ENCODE results near the gene SPP2. TPM values are rescaled to one million over a fixed set of nuclear protein-coding genes. Genes with fewer than 3 reads are reported as not detected.
A peak's percentile ranks its signal among the peaks of the same experiment; 100 is the strongest.

SPP2 gene
- total and polyA plus RNA-seq, 4 experiments from 2014 or later: not detected

GRCh38 chr2:234083572-234084348 is 33.3 kb downstream of the SPP2 start:
- Histone ChIP-seq H3K4me3 (ENCODE audit: low read length in 2 of 2) (no peak overlapping the region), H3K27me3 (ENCODE audit: insufficient read depth, low read length) (no peaks in the 10 kb centered on the region), H3K27ac (ENCODE audit: low read depth, low read length) (no peak overlapping the region), H3K9me3 (ENCODE audit: control insufficient read depth in 1 of 2, low read length in 2 of 2) (no peaks in the 10 kb centered on the region), H3K36me3 (ENCODE audit: insufficient read depth, low read length) (no peaks in the 10 kb centered on the region), H3K4me1 (ENCODE audit: insufficient read depth, low read length) (no peaks in the 10 kb centered on the region)
- no peak for DNase-seq
- H3K36me3 Mint-ChIP-seq: peaks cover 0 to 9% of the 10 kb centered on the region in 2 donors
- intact Hi-C loops (cut with micrococcal nuclease): no loop called here
- H3K27me3 Mint-ChIP-seq: peaks cover 3 to 4% of the 10 kb centered on the region in 2 donors
- H3K9me3 Mint-ChIP-seq: peaks cover 2 to 17% (median 15%) of the 10 kb centered on the region in 8 donors
- H3K4me3 Mint-ChIP-seq: peak overlapping the region in 1 of 8 donors; percentile 39
- CTCF ChIA-PET (ENCODE audit: partially characterized antibody): no interaction called here
- POLR2A ChIA-PET (ENCODE audit: partially characterized antibody): no interaction called here
- H3K27ac Mint-ChIP-seq: peak overlapping the region in 4 of 7 donors; percentile 25 to 57 (median 39)
- H3K4me1 Mint-ChIP-seq: peaks cover 0 to 6% (median 0%) of the 10 kb centered on the region in 4 donors

DNA sequence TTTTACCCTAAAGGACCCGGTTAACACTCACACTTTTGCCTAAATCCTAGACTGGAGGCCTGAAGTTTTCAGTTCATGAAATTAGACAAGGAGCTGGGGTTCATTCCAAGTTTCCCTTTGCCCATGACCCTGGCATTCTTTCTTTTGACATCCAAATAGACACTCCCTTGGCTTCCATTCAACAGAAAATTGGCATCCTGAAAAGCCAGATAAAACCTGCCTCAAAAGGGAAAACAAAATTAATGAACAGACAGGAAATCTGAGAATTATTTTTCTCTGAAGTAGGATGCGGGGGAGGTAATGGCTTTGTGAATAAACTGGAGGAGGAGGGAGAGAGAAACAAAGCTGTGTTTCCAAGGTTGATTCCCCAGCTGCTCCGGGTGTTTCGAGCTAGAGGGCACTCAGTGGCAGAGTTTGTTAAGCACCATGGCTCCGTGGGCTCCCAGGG is 41.0 kb downstream of the SPP2 start:
- H3K27ac ChIP-seq (ENCODE audit: low read depth, low read length): no peak overlapping the region
- Mint-ChIP-seq H3K4me3 (no peak overlapping the region), H3K36me3 (peaks cover 1 to 9% of the 10 kb centered on the region in 2 donors), H3K9me3 (peaks cover 2 to 29% (median 17%) of the 10 kb centered on the region in 8 donors), H3K27ac (peak overlapping the region in 1 of 7 donors; percentile 46), H3K4me1 (peaks cover 3 to 7% (median 4%) of the 10 kb centered on the region in 4 donors), H3K27me3 (peaks cover 0 to 4% of the 10 kb centered on the region in 2 donors)
- H3K4me1 ChIP-seq (ENCODE audit: insufficient read depth, low read length): no peaks in the 10 kb centered on the region
- H3K27me3 ChIP-seq (ENCODE audit: insufficient read depth, low read length): no peaks in the 10 kb centered on the region
- ChIA-PET CTCF (ENCODE audit: partially characterized antibody) (interaction anchor here (0.7 to 1.6 kb wide), 3 partner anchors 9 to 454 kb away, joined by 3 to 4 read pairs (median 4); no protein-coding TSS in a partner anchor), POLR2A (ENCODE audit: partially characterized antibody) (interaction anchor here (1.0 kb wide), 1 partner anchor 360 kb away, joined by 4 read pairs; no protein-coding TSS in a partner anchor)
- no peak overlapping the region for H3K4me3 ChIP-seq (ENCODE audit: low read length in 2 of 2)
- H3K9me3 ChIP-seq (ENCODE audit: control insufficient read depth in 1 of 2, low read length in 2 of 2): no peaks in the 10 kb centered on the region
- no peaks in the 10 kb centered on the region for H3K36me3 ChIP-seq (ENCODE audit: insufficient read depth, low read length)
- intact Hi-C loops (cut with micrococcal nuclease): no loop called here
- no peak for DNase-seq

GRCh38 chr2:234091883-234092282 is 41.4 kb downstream of the SPP2 start:
- POLR2A ChIA-PET (ENCODE audit: partially characterized antibody): interaction anchor here (1.0 kb wide), 1 partner anchor 359 kb away, joined by 4 read pairs; no protein-coding TSS in a partner anchor
- Mint-ChIP-seq H3K36me3 (peaks cover 1 to 9% of the 10 kb centered on the region in 2 donors), H3K9me3 (peaks cover 2 to 28% (median 17%) of the 10 kb centered on the region in 8 donors), H3K4me3 (no peak overlapping the region), H3K27me3 (peaks cover 0 to 4% of the 10 kb centered on the region in 2 donors), H3K27ac (peak overlapping the region in 1 of 7 donors; percentile 12), H3K4me1 (peaks cover 3 to 7% (median 4%) of the 10 kb centered on the region in 4 donors)
- no peak for DNase-seq
- no peak overlapping the region for H3K27ac ChIP-seq (ENCODE audit: low read depth, low read length)
- no peak overlapping the region for H3K4me3 ChIP-seq (ENCODE audit: low read length in 2 of 2)
- H3K4me1 ChIP-seq (ENCODE audit: insufficient read depth, low read length): no peaks in the 10 kb centered on the region
- no peaks in the 10 kb centered on the region for H3K9me3 ChIP-seq (ENCODE audit: control insufficient read depth in 1 of 2, low read length in 2 of 2)
- CTCF ChIA-PET (ENCODE audit: partially characterized antibody): interaction anchor here (0.7 to 1.6 kb wide), 3 partner anchors 8 to 453 kb away, joined by 3 to 4 read pairs (median 4); no protein-coding TSS in a partner anchor
- no peaks in the 10 kb centered on the region for H3K27me3 ChIP-seq (ENCODE audit: insufficient read depth, low read length)
- H3K36me3 ChIP-seq (ENCODE audit: insufficient read depth, low read length): no peaks in the 10 kb centered on the region
- intact Hi-C loops (cut with micrococcal nuclease): no loop called here

DNA sequence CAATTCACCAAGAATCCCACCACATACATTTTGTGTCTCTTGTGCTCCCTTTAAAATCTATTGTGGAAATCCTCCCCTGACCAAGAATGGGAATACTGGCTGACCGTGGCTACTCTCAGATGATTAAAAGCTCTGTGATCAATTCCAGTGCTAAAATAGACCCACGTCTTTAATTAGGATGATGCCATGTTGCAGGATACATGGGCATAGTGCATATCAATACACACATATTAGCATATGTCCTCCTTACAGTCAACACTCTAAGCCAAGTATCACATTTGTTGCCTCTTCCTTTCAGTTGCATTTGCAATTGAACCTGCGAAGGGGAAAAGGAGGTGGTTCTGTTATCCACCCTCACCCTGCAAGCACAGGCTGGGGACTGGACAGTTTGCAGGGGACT is 41.8 kb downstream of the SPP2 start:
- Histone ChIP-seq H3K4me3 (ENCODE audit: low read length in 2 of 2) (no peak overlapping the region), H3K27ac (ENCODE audit: low read depth, low read length) (no peak overlapping the region), H3K4me1 (ENCODE audit: insufficient read depth, low read length) (no peaks in the 10 kb centered on the region), H3K9me3 (ENCODE audit: control insufficient read depth in 1 of 2, low read length in 2 of 2) (no peaks in the 10 kb centered on the region), H3K27me3 (ENCODE audit: insufficient read depth, low read length) (no peaks in the 10 kb centered on the region), H3K36me3 (ENCODE audit: insufficient read depth, low read length) (no peaks in the 10 kb centered on the region)
- peaks cover 0 to 4% of the 10 kb centered on the region in 2 donors for H3K27me3 Mint-ChIP-seq
- POLR2A ChIA-PET (ENCODE audit: partially characterized antibody): no interaction called here
- DNase-seq: no peak
- intact Hi-C loops (cut with micrococcal nuclease): no loop called here
- H3K4me3 Mint-ChIP-seq: no peak overlapping the region
- peaks cover 1 to 9% of the 10 kb centered on the region in 2 donors for H3K36me3 Mint-ChIP-seq
- peaks cover 3 to 7% (median 5%) of the 10 kb centered on the region in 4 donors for H3K4me1 Mint-ChIP-seq
- no peak overlapping the region for H3K27ac Mint-ChIP-seq
- peaks cover 2 to 23% (median 13%) of the 10 kb centered on the region in 8 donors for H3K9me3 Mint-ChIP-seq
- CTCF ChIA-PET (ENCODE audit: partially characterized antibody): interaction anchor here (1.6 kb wide), 1 partner anchor 8 kb away, joined by 3 read pairs; no protein-coding TSS in a partner anchor

DNA sequence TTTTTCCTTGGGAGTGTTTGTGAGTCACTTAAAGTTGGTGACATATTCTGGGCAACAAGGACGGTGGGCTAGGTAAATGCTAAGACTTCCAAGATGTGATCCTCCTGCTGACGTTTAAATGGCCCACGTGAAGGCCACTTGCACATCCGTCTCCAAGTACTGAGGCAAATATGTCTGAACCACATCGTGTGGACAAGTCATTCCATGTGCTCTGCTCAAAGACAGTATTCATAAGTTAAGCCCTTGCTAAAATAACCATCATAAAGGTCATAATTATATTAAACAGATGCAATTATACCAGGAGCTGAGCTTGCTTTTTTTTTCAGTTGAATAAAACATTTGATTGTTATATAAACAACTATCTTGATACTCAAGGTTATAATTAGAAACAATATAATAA is 44.8 kb downstream of the SPP2 start:
- intact Hi-C loops (cut with micrococcal nuclease): no loop called here
- CTCF ChIA-PET (ENCODE audit: partially characterized antibody): no interaction called here

DNA sequence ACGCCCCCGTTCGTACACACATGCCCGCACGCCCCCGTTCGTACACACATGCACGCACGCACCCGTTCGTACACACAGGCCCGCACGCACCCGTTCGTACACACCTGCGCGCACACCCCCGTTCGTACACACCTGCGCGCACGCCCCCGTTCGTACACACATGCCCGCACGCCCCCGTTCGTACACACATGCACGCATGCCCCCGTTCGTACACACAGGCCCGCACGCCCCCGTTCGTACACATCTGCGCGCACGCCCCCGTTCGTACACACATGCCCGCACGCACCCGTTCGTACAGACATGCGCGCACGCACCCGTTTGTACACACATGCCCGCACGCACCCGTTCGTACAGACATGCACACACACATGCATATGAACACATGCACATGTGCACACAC is 45.7 kb downstream of the SPP2 start:
- Histone ChIP-seq H3K4me1 (ENCODE audit: insufficient read depth, low read length) (peaks cover 23% of the 10 kb centered on the region), H3K4me3 (ENCODE audit: low read length in 2 of 2) (no peak overlapping the region), H3K9me3 (ENCODE audit: control insufficient read depth in 1 of 2, low read length in 2 of 2) (no peaks in the 10 kb centered on the region), H3K36me3 (ENCODE audit: insufficient read depth, low read length) (no peaks in the 10 kb centered on the region), H3K27me3 (ENCODE audit: insufficient read depth, low read length) (no peaks in the 10 kb centered on the region), H3K27ac (ENCODE audit: low read depth, low read length) (no peak overlapping the region)
- DNase-seq: no peak
- intact Hi-C loops (cut with micrococcal nuclease): no loop called here
- no peak overlapping the region for H3K4me3 Mint-ChIP-seq
- H3K9me3 Mint-ChIP-seq: no peaks in the 10 kb centered on the region
- peaks cover 26 to 40% (median 28%) of the 10 kb centered on the region in 4 donors for H3K4me1 Mint-ChIP-seq
- ChIA-PET CTCF (ENCODE audit: partially characterized antibody) (no interaction called here), POLR2A (ENCODE audit: partially characterized antibody) (no interaction called here)
- no peak overlapping the region for H3K27ac Mint-ChIP-seq
- no peaks in the 10 kb centered on the region for H3K36me3 Mint-ChIP-seq
- peaks cover 0 to 4% of the 10 kb centered on the region in 2 donors for H3K27me3 Mint-ChIP-seq

More for the DNA sequence above, 44.8 kb downstream of the SPP2 start:
- Mint-ChIP-seq H3K36me3 (no peaks in the 10 kb centered on the region), H3K4me1 (peaks cover 18 to 32% (median 20%) of the 10 kb centered on the region in 4 donors), H3K4me3 (no peak overlapping the region), H3K27ac (no peak overlapping the region), H3K9me3 (no peaks in the 10 kb centered on the region), H3K27me3 (peaks cover 0 to 4% of the 10 kb centered on the region in 2 donors)
- POLR2A ChIA-PET (ENCODE audit: partially characterized antibody): no interaction called here
- H3K27me3 ChIP-seq (ENCODE audit: insufficient read depth, low read length): no peaks in the 10 kb centered on the region
- H3K36me3 ChIP-seq (ENCODE audit: insufficient read depth, low read length): no peaks in the 10 kb centered on the region
- peaks cover 14% of the 10 kb centered on the region for H3K4me1 ChIP-seq (ENCODE audit: insufficient read depth, low read length)
- H3K4me3 ChIP-seq (ENCODE audit: low read length in 2 of 2): no peak overlapping the region
- H3K27ac ChIP-seq (ENCODE audit: low read depth, low read length): no peak overlapping the region
- DNase-seq: no peak
- H3K9me3 ChIP-seq (ENCODE audit: control insufficient read depth in 1 of 2, low read length in 2 of 2): no peaks in the 10 kb centered on the region

GRCh38 chr2:234098681-234099080 is 48.2 kb downstream of the SPP2 start:
- Histone ChIP-seq H3K4me3 (ENCODE audit: low read length in 2 of 2) (no peak overlapping the region), H3K9me3 (ENCODE audit: control insufficient read depth in 1 of 2, low read length in 2 of 2) (no peaks in the 10 kb centered on the region), H3K36me3 (ENCODE audit: insufficient read depth, low read length) (no peaks in the 10 kb centered on the region), H3K27ac (ENCODE audit: low read depth, low read length) (no peak overlapping the region), H3K4me1 (ENCODE audit: insufficient read depth, low read length) (peaks cover 37% of the 10 kb centered on the region), H3K27me3 (ENCODE audit: insufficient read depth, low read length) (no peaks in the 10 kb centered on the region)
- peak overlapping the region in 1 of 7 donors; percentile 19 for H3K27ac Mint-ChIP-seq
- H3K9me3 Mint-ChIP-seq: no peaks in the 10 kb centered on the region
- intact Hi-C loops (cut with micrococcal nuclease): no loop called here
- H3K27me3 Mint-ChIP-seq: no peaks in the 10 kb centered on the region
- no peak for DNase-seq
- peaks cover 41 to 64% (median 45%) of the 10 kb centered on the region in 4 donors for H3K4me1 Mint-ChIP-seq
- H3K36me3 Mint-ChIP-seq: no peaks in the 10 kb centered on the region
- ChIA-PET POLR2A (ENCODE audit: partially characterized antibody) (interaction anchor here (1.2 to 1.5 kb wide), 2 partner anchors 66 to 72 kb away, joined by 3 to 4 read pairs; no protein-coding TSS in a partner anchor), CTCF (ENCODE audit: partially characterized antibody) (no interaction called here)
- H3K4me3 Mint-ChIP-seq: no peak overlapping the region

Measured in CD4-positive, alpha-beta memory T cell (primary cell).